CD1c-positive myeloid dendritic cell (primary cell): Measurements from ENCODE around the gene RPP38.

ENCODE experiments used
- DNase-seq: peaks from one replicate; pipeline ENCODE4 v3.0.0-alpha.2; 2016; ENCODE audit errors: extremely low spot score

Gene RPP38

GRCh38 chr10:15097011-15097812 lies at the start of gene RPP38:
RPP38 (plus strand) TSS chr10:15097355; CDS start chr10:15103315, 5,960 bp downstream.
- peak; percentile 97 for DNase-seq

DNA sequence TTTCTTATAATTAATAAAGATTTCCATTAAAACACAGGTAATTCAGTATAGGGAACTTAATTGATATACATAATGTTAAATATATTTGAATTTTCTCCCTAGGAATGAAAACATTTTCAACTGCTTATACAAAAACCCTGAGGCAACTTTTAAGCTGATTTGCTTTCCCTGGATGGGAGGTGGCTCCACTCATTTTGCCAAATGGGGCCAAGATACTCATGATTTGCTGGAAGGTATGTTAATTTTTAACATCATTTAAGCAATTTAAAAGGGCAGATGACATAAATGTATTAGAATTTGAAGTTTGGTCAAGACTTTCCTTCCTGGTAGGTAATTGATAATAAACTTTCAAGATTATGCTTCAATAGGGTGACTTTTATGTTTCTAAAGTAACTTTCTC lies 47.6 kb upstream of the RPP38 start:
- DNase-seq = no peak

DNA sequence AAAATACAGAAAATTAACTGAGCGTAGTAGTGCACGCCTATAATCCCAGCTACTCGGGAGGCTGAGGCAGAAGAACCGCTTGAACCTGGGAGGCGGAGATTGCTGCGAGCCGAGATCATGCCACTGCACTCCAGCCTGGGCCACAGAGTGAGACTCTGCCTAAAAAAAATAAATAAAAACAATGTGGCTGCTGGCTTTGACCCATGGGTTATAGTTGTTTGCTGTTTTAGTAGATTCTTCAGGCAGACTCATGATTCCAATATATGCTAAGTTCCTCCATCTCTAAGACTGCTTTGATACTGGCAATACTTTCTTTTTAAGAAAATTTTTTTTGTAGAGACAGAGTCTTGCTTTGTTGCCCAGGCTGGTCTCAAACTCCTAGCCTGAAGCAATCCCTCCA lies 45.0 kb upstream of the RPP38 start:
- no peak for DNase-seq

- DNase-seq = no peak
These were observed 44.1 kb upstream of the RPP38 start for GRCh38 chr10:15053061-15053460.

DNA sequence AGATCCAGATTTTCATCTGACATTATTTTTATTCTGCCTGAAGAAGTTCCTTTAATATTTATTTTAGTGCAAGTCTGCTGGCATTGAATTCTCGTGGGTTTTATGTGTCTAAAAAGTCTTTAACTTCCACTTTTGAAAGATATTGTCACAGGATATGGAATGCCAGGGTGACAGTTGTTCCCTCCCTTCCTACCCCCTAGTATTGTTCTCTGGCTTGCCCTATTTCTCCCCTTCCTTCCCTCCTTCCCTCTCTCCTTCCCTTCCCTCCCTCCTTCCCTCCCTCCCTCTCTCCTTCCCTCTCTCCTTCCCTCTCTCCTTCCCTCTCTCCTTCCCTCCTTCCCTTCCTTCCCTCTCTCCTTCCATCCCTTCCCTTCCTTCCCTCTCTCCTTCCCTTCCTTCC lies 38.5 kb upstream of the RPP38 start:
- DNase-seq = no peak

DNA sequence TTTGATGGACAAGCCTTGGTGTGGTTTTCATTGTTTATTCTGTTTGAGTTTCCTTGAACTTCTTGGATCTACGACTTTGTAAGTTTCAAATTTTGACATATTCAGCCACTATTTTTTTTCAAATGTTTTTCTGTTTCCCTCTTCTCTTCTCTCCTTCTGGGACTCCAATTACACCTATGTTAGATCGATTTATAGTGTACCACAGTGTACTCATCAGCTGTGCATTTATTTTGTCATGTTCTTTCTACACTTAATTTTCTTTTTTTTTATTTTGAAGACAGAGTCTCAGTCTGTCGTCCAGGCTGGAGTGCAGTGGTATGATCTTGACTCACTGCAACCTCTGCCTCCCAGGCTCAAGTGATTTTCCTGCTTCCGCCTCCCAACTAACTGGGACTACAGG lies 37.2 kb upstream of the RPP38 start:
- no peak for DNase-seq

GRCh38 chr10:15060638-15061037 lies 36.5 kb upstream of the RPP38 start:
- no peak for DNase-seq

GRCh38 chr10:15067154-15067553 lies 30.0 kb upstream of the RPP38 start:
- DNase-seq = no peak

DNA sequence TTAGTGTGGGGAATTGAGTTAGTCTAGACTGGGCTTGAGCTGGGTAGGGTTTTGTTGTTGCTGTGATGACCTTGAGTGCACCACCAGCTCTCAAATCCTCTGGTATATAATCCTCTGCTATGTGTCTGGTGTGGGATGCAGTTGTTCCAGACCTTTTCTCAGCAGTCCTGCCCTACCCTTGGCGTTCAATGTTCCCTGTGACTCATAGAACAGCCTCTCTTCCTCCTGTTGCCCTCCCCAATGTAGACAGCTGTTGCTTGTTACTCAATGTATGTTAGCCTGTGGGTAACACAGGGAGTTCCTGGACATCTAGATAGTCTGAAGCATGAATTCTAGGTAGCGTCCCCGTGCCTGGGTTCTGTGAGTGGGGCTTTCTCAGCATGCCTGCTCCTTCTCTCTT lies 28.4 kb upstream of the RPP38 start:
- no peak for DNase-seq

DNA sequence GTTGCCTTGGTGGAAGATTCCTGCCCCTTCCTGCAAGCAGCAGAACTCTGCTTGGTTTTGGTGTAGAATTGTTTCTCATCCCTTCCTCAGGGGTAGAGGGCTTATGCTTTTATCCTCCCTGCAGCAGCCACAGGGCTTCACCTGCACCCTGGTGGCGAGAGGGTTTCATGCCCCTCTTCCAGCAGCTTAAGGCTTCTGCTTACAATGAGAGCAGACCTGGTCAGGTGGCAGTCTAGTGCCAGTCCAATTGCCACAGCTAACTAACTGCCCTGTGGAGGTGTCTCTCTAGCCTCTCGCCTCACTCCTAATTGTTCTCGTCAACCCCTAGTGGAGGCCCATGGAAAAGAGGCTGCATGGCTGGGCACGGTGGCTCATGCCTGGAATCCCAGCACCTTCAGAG lies 27.9 kb upstream of the RPP38 start:
- DNase-seq = no peak

DNA sequence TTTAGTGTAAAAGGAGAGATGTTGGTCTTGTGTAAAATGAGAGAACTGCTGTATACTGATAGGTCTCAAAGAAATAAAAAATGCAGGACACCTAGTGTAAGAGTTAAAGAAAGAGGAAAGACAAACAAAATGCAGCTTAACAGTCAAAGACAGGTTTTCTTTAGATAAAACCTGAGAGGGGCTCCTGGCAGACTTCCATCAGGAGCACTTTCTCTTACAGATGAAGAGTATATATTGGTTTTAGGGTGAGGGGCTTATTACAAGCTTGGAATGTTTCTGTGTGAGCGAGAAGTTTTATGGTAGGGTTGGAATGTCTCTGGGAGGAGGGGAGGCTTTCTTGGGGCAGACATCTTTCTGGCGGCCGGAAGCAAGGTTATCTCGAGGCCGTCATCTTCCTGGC lies 24.8 kb upstream of the RPP38 start:
- DNase-seq = no peak

DNA sequence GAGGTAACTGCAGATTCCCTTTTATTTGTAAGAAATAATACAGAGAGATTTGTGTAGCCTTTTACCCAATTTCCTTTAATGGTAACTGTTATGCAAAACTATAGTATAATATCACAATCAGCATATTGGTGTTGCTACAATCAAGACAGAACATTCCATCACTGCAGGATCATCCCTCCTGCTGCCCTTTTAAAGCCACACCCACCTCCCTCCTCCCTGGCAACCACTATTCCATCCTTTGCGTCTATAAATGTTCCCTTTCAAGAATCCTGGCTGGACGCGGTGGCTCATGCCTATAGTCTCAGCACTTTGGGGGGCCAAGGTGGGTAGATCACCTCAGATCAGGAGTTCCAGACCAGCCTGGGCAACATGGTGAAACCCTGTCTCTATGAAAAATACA lies 21.7 kb upstream of the RPP38 start:
- no peak for DNase-seq

DNA sequence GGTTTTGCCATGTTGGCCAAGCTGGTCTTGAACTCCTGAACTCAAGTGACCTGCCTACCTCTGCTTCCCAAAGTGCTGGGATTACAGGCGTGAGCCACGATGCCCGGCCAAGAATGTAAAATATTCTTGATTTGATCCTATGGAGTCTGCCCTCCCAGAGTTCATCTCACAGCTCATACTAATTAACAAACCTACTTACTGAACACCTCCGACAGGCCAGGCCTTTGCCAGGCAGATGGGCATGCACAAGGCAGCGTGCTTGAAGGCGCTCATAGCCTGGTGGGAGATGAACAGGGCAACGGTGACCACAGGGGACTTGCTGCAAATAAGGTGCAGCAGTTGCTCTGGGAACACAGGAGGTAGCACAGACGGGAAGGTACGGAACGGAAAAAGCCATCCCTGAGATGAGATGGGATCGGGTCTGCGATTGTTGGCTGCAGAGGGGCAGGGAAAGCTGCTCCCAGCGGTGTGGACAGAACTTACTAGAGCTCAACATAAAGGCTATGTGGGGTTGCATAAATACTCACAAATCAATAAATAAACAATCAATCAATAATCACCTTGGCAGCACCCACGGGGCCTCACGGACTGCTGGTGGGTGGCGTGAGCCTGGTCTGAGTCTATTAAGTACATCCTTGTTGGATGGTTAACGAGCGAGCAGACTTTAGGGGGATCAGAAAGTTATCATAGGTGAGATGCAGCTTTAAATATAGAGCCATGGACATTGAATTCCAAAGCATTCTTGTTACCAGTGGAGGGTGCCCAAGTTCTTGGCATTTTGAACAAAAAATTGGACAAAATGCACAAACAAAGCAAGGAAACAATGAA lies 13.3 kb upstream of the RPP38 start:
- DNase-seq = no peak

DNA sequence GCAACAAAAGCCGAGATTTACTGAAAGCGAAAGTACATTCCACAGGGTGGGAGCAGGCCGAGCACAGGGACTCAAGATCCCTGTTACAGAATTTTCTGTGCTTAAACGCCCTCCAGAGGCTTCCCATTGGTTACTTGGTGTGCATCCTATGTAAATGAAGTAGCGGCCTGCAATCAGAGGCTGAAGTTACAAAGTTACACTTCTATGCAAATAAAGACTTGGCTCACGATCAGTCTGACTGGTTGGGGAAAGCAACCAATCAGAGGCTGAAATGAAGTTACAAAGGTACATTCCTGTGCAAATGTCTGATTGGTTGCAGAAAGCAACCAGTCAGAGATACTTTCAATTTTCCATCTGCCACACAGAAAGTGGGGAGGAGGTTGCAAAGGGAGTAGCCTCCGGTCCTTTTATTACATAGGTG lies 12.6 kb upstream of the RPP38 start:
- DNase-seq = peak; percentile 27

DNA sequence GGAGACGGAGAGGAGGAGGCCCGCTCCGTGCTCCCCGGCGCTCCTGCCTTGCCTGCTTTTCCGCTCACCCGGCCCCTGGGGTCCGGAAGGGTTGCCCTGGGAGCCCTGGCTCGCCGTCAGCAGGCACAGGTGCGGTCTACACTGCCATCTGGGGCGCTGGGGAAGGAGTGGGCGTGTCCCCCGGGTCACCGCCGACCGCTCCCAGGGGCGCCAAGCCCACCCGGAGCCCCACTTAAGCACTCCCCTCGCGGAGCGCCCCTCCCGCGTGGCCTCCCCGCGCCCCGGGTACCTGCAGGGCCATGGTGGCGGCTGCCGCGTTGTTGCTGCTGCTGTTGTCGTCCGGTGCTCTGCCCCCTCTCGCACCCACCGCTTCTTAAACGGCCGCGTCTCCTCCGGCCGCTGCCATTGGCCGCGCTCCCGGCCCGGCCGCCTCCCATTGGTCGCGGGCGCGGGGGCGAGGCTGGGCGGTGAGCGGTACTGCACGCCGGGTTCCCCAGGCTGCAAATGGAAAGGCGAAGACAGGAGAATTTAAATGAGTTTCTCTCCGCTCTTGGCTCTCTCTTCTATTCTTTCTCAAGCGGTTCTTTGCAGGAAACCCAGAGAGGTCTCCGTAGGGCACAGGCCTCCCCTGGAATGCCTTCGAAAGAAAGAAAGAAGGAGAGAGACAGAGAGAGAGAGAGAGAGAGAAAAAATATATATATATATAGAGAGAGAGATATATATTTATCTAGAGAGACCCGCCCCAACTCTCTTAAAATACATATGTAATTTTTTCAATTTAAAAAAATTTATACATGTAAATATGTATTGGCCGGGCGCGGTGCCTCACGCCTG lies 8.5 kb upstream of the RPP38 start, which contains the start of gene ACBD7:
ACBD7 (minus strand) TSS at position 349 of the 834 bp plus-strand sequence; CDS start at position 301, 48 bp downstream.
- DNase-seq = peak; percentile 84

- no peak for DNase-seq
These were observed 5.7 kb upstream of the RPP38 start for GRCh38 chr10:15091418-15091817.

DNA sequence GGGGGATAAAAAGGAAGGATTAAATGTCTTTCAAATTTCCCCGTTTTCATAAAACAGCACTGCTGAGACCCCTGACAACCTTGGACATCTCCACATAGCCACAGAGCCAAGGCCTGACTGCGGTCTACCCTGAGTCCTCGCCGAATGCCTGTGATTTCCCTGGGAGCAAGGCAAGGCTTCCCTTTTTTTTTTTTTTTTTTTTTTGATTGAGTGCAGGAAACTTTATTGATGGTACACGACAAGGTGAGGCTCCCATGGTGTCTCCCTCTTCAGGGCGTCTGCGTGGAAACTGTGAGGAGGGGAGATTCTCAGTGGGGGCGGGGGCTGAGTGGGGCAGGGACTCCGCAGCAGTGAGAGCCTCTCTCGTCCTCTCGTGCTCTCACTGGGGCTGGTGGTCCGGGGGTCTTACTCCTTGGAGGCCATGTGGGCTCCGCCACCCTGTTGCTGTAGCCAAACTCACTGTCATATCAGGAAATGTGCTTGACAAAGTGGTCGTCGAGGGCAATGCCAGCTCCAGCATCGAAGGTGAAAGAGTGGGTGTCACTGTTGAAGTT lies 4.2 kb upstream of the RPP38 start:
- DNase-seq = no peak

- peak; percentile 5 for DNase-seq
These were observed 519 bp upstream of the RPP38 start for GRCh38 chr10:15096661-15097010.

DNA sequence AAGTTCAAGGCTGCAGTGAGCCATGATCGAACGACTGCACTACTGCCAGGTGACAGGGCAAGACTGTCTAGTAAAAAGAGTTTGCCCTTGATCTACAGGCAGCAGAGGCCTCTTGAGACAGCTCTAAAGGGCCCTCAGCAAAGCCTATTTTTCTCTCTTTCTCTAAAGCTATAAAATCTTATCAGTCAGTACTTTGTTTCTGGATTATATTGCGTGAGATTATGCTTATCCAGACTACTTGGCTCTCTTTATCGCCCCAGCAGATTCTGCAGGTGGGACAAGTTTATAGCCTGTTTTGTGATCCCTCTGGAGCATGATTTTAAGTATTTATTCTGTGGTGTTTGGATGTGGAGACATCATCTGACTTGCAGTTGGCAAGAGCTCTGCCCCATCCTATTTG lies 2.7 kb downstream of the RPP38 start:
- no peak for DNase-seq

DNA sequence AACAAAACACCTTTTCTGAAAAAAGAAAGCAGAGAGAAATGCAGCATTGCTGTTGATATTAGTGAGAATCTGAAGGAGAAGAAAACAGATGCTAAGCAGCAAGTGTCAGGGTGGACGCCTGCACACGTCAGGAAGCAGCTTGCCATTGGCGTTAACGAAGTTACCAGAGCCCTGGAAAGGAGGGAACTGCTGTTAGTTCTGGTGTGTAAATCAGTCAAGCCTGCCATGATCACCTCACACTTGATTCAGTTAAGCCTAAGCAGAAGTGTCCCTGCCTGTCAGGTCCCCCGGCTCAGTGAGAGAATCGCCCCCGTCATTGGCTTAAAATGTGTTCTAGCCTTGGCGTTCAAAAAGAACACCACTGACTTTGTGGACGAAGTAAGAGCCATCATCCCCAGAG lies 6.4 kb downstream of the RPP38 start:
- no peak for DNase-seq

GRCh38 chr10:15106352-15107013 lies 9.3 kb downstream of the RPP38 start:
- DNase-seq = peak; percentile 78
